ENCODE data around the gene C9orf85. TPM values are rescaled to one million over a fixed set of nuclear protein-coding genes. Genes with fewer than 3 reads are reported as not detected.

Gene C9orf85
- total RNA-seq, 1 experiment from 2014 or later: 14.4 TPM

- H3K79me2 ChIP-seq (ENCODE audit: insufficient read depth, low read length): peaks cover 30% of the 10 kb centered on the region; the same call in 1 of the 2 replicates
- H2BK12ac ChIP-seq (ENCODE audit: insufficient read length, low read depth, low read length): no peak overlapping the region
- no peak overlapping the region for H2BK120ac ChIP-seq (ENCODE audit: low read depth, low read length, poor library complexity, severe bottlenecking)
- no peak overlapping the region for H2AK5ac ChIP-seq (ENCODE audit: insufficient read length, low read length)
- H3K9ac ChIP-seq (ENCODE audit: extremely low read depth, insufficient read length, low read length): no peak overlapping the region
- H3K14ac ChIP-seq (ENCODE audit: insufficient read depth, low read length): no peak overlapping the region
- no peak overlapping the region for H3K4ac ChIP-seq (ENCODE audit: low read depth, low read length)
- no peak for TF ChIP-seq CTCF (conservative IDR thresholded peaks at IDR 0.05)
- Mint-ChIP-seq H3K27me3 (ENCODE audit: low read depth) (no peaks in the 10 kb centered on the region), H3K4me1 (peaks cover 47 to 61% of the 10 kb centered on the region in 2 experiments), H3K36me3 (ENCODE audit: insufficient read depth in 1 of 3, low read depth in 3 of 3) (peaks cover 38 to 45% (median 38%) of the 10 kb centered on the region in 3 experiments), H3K9me3 (peaks cover 29 to 34% of the 10 kb centered on the region in 2 experiments), H3K4me3 (no peak overlapping the region), H3K27ac (peak overlapping the region in 2 of 3 experiments; percentile 49; a peak in 1 of 7 replicates)
- H3K9me3 ChIP-seq (ENCODE audit: control insufficient read depth, low read depth, low read length): peaks cover 11% of the 10 kb centered on the region
- H4K20me1 ChIP-seq (ENCODE audit: control insufficient read depth, insufficient read depth, insufficient read length): no peaks in the 10 kb centered on the region
- no peak overlapping the region for H4K8ac ChIP-seq (replicated peaks; ENCODE audit: insufficient read length, low read depth, low read length)
- H2BK15ac ChIP-seq (ENCODE audit: low read depth, low read length): 0 out of 2 replicates have a peak overlapping the region, but pooled peaks have one; percentile 77
- peaks cover 4% of the 10 kb centered on the region; the same call in 1 of the 2 replicates for H3K4me1 ChIP-seq (ENCODE audit: insufficient read depth, low read length)
- H3T11ph ChIP-seq (ENCODE audit: low read length): no peak overlapping the region
- WGBS (ENCODE audit: extremely low coverage, insufficient read length, low lambda C conversion rate): no CpG with 5 or more reads among the region's 5 CpGs
- H3K23me2 ChIP-seq (ENCODE audit: insufficient read length, low read depth, low read length, poor library complexity, severe bottlenecking): no peaks in the 10 kb centered on the region
- no peak overlapping the region for H4K5ac ChIP-seq (ENCODE audit: insufficient read length, low read depth, low read length)
- H4K91ac ChIP-seq (ENCODE audit: insufficient read length, low read depth, low read length): no peak overlapping the region
- H3K27ac ChIP-seq (ENCODE audit: insufficient read length, low read depth, low read length): no peak overlapping the region
- no peak overlapping the region for H3K23ac ChIP-seq (ENCODE audit: insufficient read length, low read depth, low read length)
- no peak overlapping the region for H2BK20ac ChIP-seq (ENCODE audit: low read depth, low read length, poor library complexity, severe bottlenecking)
- H3K4me2 ChIP-seq (ENCODE audit: insufficient read depth, insufficient read length, low read length): no peak overlapping the region
- no peaks in the 10 kb centered on the region for H3K79me1 ChIP-seq (ENCODE audit: insufficient read depth, low read depth, low read length, poor library complexity, severe bottlenecking)
- no peak overlapping the region for H3K56ac ChIP-seq (ENCODE audit: insufficient read length, low read depth, low read length)
- no peaks in the 10 kb centered on the region for H3K27me3 ChIP-seq (ENCODE audit: insufficient read depth, low read length)
- H3K18ac ChIP-seq (ENCODE audit: insufficient read length, low read depth, low read length): no peak overlapping the region
- DNase-seq: no peak
- no peak overlapping the region for H2AFZ ChIP-seq (ENCODE audit: low read length)
- no peak overlapping the region for H2BK5ac ChIP-seq (ENCODE audit: insufficient read length, low read length)
These were observed 7.0 kb downstream of the C9orf85 start for GRCh38 chr9:71918419-71918818.

All from H9 (cell line).